Neuronal stem cell (in vitro differentiated cells): ENCODE results near the gene PER3.
A peak's percentile ranks its signal among the peaks of the same experiment; 100 is the strongest.

ENCODE experiments used
- DNase-seq: peaks from one replicate; pipeline ENCODE4 v3.0.0-alpha.2; 2013; ENCODE audit warnings: low spot score
- H2AFZ ChIP-seq: one replicate; pipeline ENCODE4 v1.6.1; 2013; ENCODE audit warnings: mild to moderate bottlenecking, low read length, inconsistent platforms
- H2AK5ac ChIP-seq: 2 replicates; pipeline ENCODE4 v1.6.1; 2013; ENCODE audit warnings: low read depth, mild to moderate bottlenecking, inconsistent platforms, low read length, moderate library complexity, mixed read lengths
- H2BK120ac ChIP-seq: 2 replicates; pipeline ENCODE4 v1.6.1; 2013; ENCODE audit warnings: low read depth, mild to moderate bottlenecking, inconsistent platforms, low read length, moderate library complexity, mixed read lengths
- H2BK12ac ChIP-seq: one replicate; pipeline ENCODE4 v1.6.1; 2013; ENCODE audit warnings: low read length, inconsistent platforms
- H2BK15ac ChIP-seq: 2 replicates; pipeline ENCODE4 v1.6.1; 2013; ENCODE audit warnings: mild to moderate bottlenecking, low read length, inconsistent platforms, mixed read lengths
- H2BK5ac ChIP-seq: one replicate; pipeline ENCODE4 v1.6.1; 2013; ENCODE audit warnings: inconsistent platforms, mild to moderate bottlenecking, low read length, moderate library complexity
- H3K14ac ChIP-seq: one replicate; pipeline ENCODE4 v1.6.1; 2013; ENCODE audit warnings: low read length, inconsistent platforms
- H3K18ac ChIP-seq: 2 replicates; pipeline ENCODE4 v1.6.1; 2013; ENCODE audit warnings: low read length, inconsistent platforms
- H3K23ac ChIP-seq: 2 replicates; pipeline ENCODE4 v1.6.1; 2013; ENCODE audit warnings: low read depth, mild to moderate bottlenecking, mixed read lengths, low read length, inconsistent platforms; ENCODE audit not compliant: poor library complexity
- H3K27ac ChIP-seq: replicated peaks from 3 replicates; pipeline ENCODE4 v1.5.1; 2013; ENCODE audit warnings: low read length, inconsistent platforms
- H3K27me3 ChIP-seq, 3 experiments: 2 replicates each; pipeline ENCODE4 v1.6.1; 2013; ENCODE audit warnings: low read length in 3 of 3, mild to moderate bottlenecking in 2 of 3, inconsistent platforms in 1 of 3, low read depth in 1 of 3, mixed read lengths in 1 of 3, moderate library complexity in 1 of 3; ENCODE audit not compliant: control insufficient read depth in 3 of 3, insufficient read depth in 3 of 3
- H3K36me3 ChIP-seq, 2 donors: replicated peaks in 1 of 2; 2 replicates each; pipeline ENCODE4 v1.6.1; 2013; ENCODE audit warnings: low read length in 2 of 2; ENCODE audit not compliant: control insufficient read depth in 2 of 2, insufficient read depth in 2 of 2
- H3K4ac ChIP-seq: 2 replicates; pipeline ENCODE4 v1.6.1; 2013; ENCODE audit warnings: inconsistent platforms, mild to moderate bottlenecking, low read length, moderate library complexity
- H3K4me1 ChIP-seq, 2 donors: 1 replicate in 1 of 2; 2 replicates in 1 of 2; pipeline ENCODE4 v1.6.1; 2013; ENCODE audit warnings: low read length in 2 of 2, low read depth in 1 of 2; ENCODE audit not compliant: control insufficient read depth in 2 of 2, insufficient read depth in 1 of 2
- H3K4me2 ChIP-seq: one replicate; pipeline ENCODE4 v1.6.1; 2013; ENCODE audit warnings: mild to moderate bottlenecking, low read length, inconsistent platforms; ENCODE audit not compliant: insufficient read depth, poor library complexity, severe bottlenecking
- H3K4me3 ChIP-seq, 2 donors: 2 replicates each; pipeline ENCODE4 v1.5.1; 2013; ENCODE audit warnings: low read length in 2 of 2, mild to moderate bottlenecking in 2 of 2, inconsistent platforms in 1 of 2, moderate library complexity in 1 of 2
- H3K79me1 ChIP-seq: one replicate; pipeline ENCODE4 v1.6.1; 2013; ENCODE audit warnings: low read depth, mild to moderate bottlenecking, inconsistent platforms, low read length, moderate library complexity
- H3K9ac ChIP-seq: one replicate; pipeline ENCODE4 v1.6.1; 2013; ENCODE audit warnings: mild to moderate bottlenecking, low read depth, low read length, inconsistent platforms; ENCODE audit not compliant: poor library complexity
- H3K9me3 ChIP-seq, 2 donors: replicated peaks in 1 of 2; 2 replicates each; pipeline versions ENCODE3 to v1.6.1; 2013; ENCODE audit warnings: low read length in 2 of 2, mild to moderate bottlenecking in 2 of 2, inconsistent platforms in 1 of 2, low read depth in 1 of 2, mixed read lengths in 1 of 2, moderate library complexity in 1 of 2; ENCODE audit not compliant: control insufficient read depth in 2 of 2, insufficient read depth in 1 of 2
- H4K8ac ChIP-seq: one replicate; pipeline ENCODE4 v1.6.1; 2013; ENCODE audit warnings: low read depth, mild to moderate bottlenecking, inconsistent platforms, low read length, moderate library complexity
- H4K91ac ChIP-seq: one replicate; pipeline ENCODE4 v1.6.1; 2013; ENCODE audit warnings: low read length, low read depth, mild to moderate bottlenecking, inconsistent platforms; ENCODE audit not compliant: poor library complexity
- WGBS, 2 donors: extraction: QIAGEN DNeasy Blood & Tissue Kit; methylation state at CpG; one replicate each; pipeline ENCODE4 v1.1.7; 2013; ENCODE audit warnings: missing lambda C conversion rate in 2 of 2, mixed read lengths in 1 of 2; ENCODE audit not compliant: insufficient read length in 2 of 2, insufficient replicate concordance in 1 of 2; ENCODE audit errors: extremely low coverage in 2 of 2; 5-methylcytosine and 5-hydroxymethylcytosine counted together

The PER3 gene

DNA sequence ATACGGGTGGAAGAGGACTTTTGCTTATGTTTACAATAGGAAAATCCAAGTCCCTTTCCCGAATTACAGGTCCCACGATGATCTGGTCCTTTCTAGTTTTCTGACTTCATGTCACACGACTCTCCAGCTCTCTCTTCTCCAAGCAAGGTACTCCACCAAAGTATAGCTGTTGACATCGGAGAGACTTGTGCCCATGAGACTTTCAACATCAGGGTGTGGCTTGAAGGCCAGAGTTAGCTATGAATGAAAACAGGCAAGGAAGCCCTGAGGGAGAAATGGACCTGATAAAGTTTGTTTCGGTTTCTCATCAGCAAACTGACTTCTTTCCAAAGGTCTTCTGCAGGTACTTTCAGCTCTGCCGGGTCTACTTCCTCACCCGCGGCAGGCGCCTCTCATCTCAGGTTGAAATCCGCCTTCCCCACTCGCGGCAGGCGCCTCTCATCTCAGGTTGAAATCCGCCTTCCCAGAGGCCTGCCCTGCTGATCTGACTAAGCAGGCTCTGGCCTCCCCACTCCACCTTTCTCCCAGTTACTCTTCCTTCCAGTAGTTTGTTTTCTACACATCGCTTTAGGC, 2.1 kb upstream of the PER3 start:
- Histone ChIP-seq H3K27ac (no peak overlapping the region), H4K8ac (no peak overlapping the region), H2AK5ac (no peak overlapping the region), H2BK5ac (no peak overlapping the region), H3K79me1 (no peaks in the 10 kb centered on the region), H3K23ac (no peak overlapping the region), H3K18ac (no peak overlapping the region), H3K27me3 (no peaks in the 10 kb centered on the region), H2BK15ac (no peak overlapping the region), H2BK120ac (no peak overlapping the region), H3K14ac (no peak overlapping the region), H3K9me3 (peaks cover 5 to 9% of the 10 kb centered on the region in 2 donors), H3K4me3 (no peak overlapping the region), H3K4me2 (no peak overlapping the region), H3K4me1 (no peaks in the 10 kb centered on the region), H3K36me3 (peaks cover 19 to 62% of the 10 kb centered on the region in 2 donors), H3K9ac (no peak overlapping the region), H2AFZ (no peak overlapping the region), H2BK12ac (no peak overlapping the region), H3K4ac (no peak overlapping the region), H4K91ac (no peak overlapping the region)
- no peak for DNase-seq
- WGBS, 2 donors: no CpG with 5 or more reads among the region's 16 CpGs

DNA sequence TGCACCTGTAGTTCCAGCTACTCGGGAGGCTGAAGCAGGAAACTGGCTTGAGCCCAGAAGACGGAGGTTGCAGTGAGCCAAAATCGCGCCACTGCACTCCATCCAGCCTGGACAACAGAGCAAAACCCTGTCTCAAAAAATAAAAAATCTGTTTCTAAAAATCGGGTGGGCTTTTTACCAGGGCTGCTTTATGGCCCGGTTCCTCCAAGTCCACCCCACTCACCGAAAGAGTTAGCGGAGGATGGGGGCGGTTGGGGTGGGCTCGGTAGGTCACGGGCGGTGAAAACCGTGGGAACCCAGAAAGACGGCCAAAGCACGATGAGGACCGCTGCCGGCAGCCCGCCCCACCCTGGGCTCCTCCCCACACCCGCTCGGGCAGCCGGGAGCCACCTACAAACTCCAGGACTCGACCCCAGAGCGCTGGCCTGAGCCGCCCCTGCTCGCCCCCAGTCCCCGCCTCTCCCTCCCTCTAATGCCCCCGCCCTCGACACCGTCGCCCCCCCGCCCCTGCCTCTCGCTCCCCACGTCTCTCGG, 846 bp upstream of the PER3 start:
- peak overlapping the region; percentile 62 for H3K27ac ChIP-seq
- peak overlapping the region; percentile 44 to 69 for H3K4me3 ChIP-seq
- H2AK5ac ChIP-seq: no peak overlapping the region
- WGBS, 2 donors: no CpG with 5 or more reads among the region's 34 CpGs
- no peak overlapping the region for H2BK15ac ChIP-seq
- H3K4ac ChIP-seq: no peak overlapping the region
- H2BK12ac ChIP-seq: no peak overlapping the region
- H3K9ac ChIP-seq: no peak overlapping the region
- H3K18ac ChIP-seq: peak overlapping the region; percentile 54
- DNase-seq: no peak
- H2BK120ac ChIP-seq: no peak overlapping the region
- no peak overlapping the region for H4K91ac ChIP-seq
- H3K27me3 ChIP-seq: no peaks in the 10 kb centered on the region
- no peak overlapping the region for H2BK5ac ChIP-seq
- peak overlapping the region; percentile 61 for H3K23ac ChIP-seq
- H4K8ac ChIP-seq: no peak overlapping the region
- no peaks in the 10 kb centered on the region for H3K4me1 ChIP-seq
- H3K4me2 ChIP-seq: peak overlapping the region; percentile 38
- no peak overlapping the region for H3K14ac ChIP-seq
- peaks cover 12 to 55% of the 10 kb centered on the region in 2 donors for H3K36me3 ChIP-seq
- peaks cover 5 to 9% of the 10 kb centered on the region in 2 donors for H3K9me3 ChIP-seq
- H3K79me1 ChIP-seq: no peaks in the 10 kb centered on the region
- H2AFZ ChIP-seq: peak overlapping the region; percentile 87

DNA sequence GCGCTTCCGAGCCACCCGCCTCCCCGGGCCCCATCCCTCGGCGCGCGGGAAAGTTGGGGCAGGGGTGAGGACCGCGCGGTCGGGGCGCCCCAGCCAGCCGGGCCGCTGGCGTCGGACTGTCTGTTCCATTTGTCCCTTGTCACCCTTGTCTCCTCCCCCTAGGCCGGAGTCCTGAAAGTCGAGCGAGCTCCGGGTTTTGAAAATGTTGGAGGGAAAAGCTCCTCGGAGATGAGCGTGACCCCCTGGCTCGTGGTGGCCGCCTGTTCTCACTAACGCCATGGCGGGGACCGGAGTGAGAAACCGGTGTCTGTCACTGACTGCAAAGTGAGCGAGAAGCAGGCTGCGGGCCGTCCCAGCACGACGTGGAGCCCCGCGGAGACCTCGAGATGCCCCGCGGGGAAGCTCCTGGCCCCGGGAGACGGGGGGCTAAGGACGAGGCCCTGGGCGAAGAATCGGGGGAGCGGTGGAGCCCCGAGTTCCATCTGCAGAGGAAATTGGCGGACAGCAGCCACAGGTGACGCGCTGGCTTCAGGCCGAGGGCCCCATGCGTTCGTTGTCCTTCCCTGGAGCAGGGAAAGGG, 491 bp downstream of the PER3 start:
- H3K14ac ChIP-seq: peak overlapping the region; percentile 84
- peak overlapping the region; percentile 47 for H2BK15ac ChIP-seq
- no CpG with 5 or more reads among the region's 52 CpGs for WGBS, 2 donors
- H2AFZ ChIP-seq: peak overlapping the region; percentile 83
- H3K27me3 ChIP-seq: no peaks in the 10 kb centered on the region
- no peak overlapping the region for H3K27ac ChIP-seq
- peak overlapping the region; percentile 19 to 35 for H3K4me3 ChIP-seq
- peak overlapping the region; percentile 83 for H2AK5ac ChIP-seq
- H3K18ac ChIP-seq: peak overlapping the region; percentile 92
- H3K4me2 ChIP-seq: peak overlapping the region; percentile 38
- no peaks in the 10 kb centered on the region for H3K79me1 ChIP-seq
- peaks cover 12 to 50% of the 10 kb centered on the region in 2 donors for H3K36me3 ChIP-seq
- H4K91ac ChIP-seq: no peak overlapping the region
- peak overlapping the region; percentile 44 for H2BK12ac ChIP-seq
- peak overlapping the region; percentile 41 for H2BK120ac ChIP-seq
- H3K9me3 ChIP-seq: peaks cover 9% of the 10 kb centered on the region in 2 donors
- H3K4me1 ChIP-seq: no peaks in the 10 kb centered on the region
- no peak for DNase-seq
- H3K23ac ChIP-seq: no peak overlapping the region
- H3K4ac ChIP-seq: no peak overlapping the region
- no peak overlapping the region for H2BK5ac ChIP-seq
- no peak overlapping the region for H3K9ac ChIP-seq
- H4K8ac ChIP-seq: no peak overlapping the region

GRCh38 chr1:7785108-7785507, 1.0 kb downstream of the PER3 start:
- Histone ChIP-seq H2BK120ac (no peak overlapping the region), H2BK5ac (no peak overlapping the region), H3K18ac (no peak overlapping the region), H3K9ac (no peak overlapping the region), H3K27ac (no peak overlapping the region), H3K9me3 (peaks cover 9 to 15% of the 10 kb centered on the region in 2 donors), H4K8ac (no peak overlapping the region), H2AFZ (peak overlapping the region; percentile 83), H3K4me1 (no peaks in the 10 kb centered on the region), H3K4me2 (no peak overlapping the region), H2AK5ac (no peak overlapping the region), H3K27me3 (no peaks in the 10 kb centered on the region), H3K14ac (no peak overlapping the region), H4K91ac (no peak overlapping the region), H3K23ac (no peak overlapping the region), H3K4ac (no peak overlapping the region), H3K4me3 (no peak overlapping the region), H2BK15ac (no peak overlapping the region), H2BK12ac (no peak overlapping the region), H3K36me3 (peaks cover 10 to 50% of the 10 kb centered on the region in 2 donors), H3K79me1 (no peaks in the 10 kb centered on the region)
- no peak for DNase-seq
- no CpG with 5 or more reads among the region's 7 CpGs for WGBS, 2 donors
